LNCAP (cell line): Measurements from ENCODE around the gene IGFBP2.

ENCODE experiments used
- TF ChIP-seq, protein P1 (sequence below): fragments of 450-650 bp; IDR thresholded peaks from 2 replicates; pipeline ENCODE4 v1.5.1; 2017; ENCODE audit warnings: mild to moderate bottlenecking

The IGFBP2 gene

DNA sequence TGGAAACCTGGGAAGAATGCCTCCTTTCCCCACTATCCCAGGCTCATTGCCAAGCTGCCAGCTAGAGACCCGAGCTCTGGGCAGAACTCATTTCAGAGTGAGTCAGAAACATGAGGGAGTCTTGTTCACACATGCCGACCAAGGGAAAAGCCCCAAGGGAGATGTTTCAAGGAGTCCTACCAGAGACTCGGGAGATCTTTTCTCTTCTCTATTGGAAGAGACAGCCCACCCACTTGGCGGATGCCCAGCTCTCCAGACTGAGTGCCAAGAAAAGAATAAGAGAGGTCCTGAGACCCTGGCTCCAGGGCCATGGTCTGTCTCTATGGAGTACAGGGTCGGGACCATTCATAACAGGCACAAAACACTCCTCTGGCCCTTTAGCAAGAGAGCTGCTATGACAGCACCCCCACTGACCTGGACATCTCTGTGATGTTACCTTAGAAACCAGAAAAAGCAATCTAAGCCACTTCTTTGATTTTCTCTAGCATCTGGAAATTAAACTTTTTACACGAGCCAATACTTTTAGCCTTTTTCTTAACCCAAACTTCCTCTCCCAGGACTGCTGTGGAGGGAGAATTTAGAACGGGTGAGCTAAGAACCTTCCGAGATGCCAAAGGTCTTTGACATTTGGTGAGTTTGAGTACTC lies 80.6 kb downstream of the IGFBP2 start:
- TF ChIP-seq, protein P1, sequence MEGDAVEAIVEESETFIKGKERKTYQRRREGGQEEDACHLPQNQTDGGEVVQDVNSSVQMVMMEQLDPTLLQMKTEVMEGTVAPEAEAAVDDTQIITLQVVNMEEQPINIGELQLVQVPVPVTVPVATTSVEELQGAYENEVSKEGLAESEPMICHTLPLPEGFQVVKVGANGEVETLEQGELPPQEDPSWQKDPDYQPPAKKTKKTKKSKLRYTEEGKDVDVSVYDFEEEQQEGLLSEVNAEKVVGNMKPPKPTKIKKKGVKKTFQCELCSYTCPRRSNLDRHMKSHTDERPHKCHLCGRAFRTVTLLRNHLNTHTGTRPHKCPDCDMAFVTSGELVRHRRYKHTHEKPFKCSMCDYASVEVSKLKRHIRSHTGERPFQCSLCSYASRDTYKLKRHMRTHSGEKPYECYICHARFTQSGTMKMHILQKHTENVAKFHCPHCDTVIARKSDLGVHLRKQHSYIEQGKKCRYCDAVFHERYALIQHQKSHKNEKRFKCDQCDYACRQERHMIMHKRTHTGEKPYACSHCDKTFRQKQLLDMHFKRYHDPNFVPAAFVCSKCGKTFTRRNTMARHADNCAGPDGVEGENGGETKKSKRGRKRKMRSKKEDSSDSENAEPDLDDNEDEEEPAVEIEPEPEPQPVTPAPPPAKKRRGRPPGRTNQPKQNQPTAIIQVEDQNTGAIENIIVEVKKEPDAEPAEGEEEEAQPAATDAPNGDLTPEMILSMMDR: no peak
